K562 (cell line): ENCODE data around the gene PACSIN2. TPM values are rescaled to one million over a fixed set of nuclear protein-coding genes. Genes with fewer than 3 reads are reported as not detected.

ENCODE experiments used
- ATF6 ChIP-seq: sonication (generic); formaldehyde crosslinking; IDR thresholded peaks from 2 replicates; pipeline ENCODE4 v1.4.0; 2020; ENCODE audit warnings: mild to moderate bottlenecking, missing genetic modification reagents
- BRCA1 ChIP-seq, 2 experiments: fragments of 450-650 bp in 1 of 2; sonication (generic) in 1 of 2; formaldehyde crosslinking in 1 of 2; IDR thresholded peaks; 2 replicates each; pipeline versions ENCODE4 v1.5.0 to v1.6.1; 2017 to 2020; ENCODE audit warnings: mild to moderate bottlenecking in 1 of 2, missing genetic modification reagents in 1 of 2
- CBFA2T2 ChIP-seq: fragments of 450-650 bp; conservative IDR thresholded peaks from 2 replicates; pipeline ENCODE4 v1.6.1; 2017; ENCODE audit warnings: mild to moderate bottlenecking
- CBX8 ChIP-seq: fragments of 200-600 bp; sonication (generic); IDR thresholded peaks from 2 replicates; pipeline ENCODE4 v1.6.1; 2012; ENCODE audit warnings: borderline replicate concordance, mixed run types, low read depth, mild to moderate bottlenecking, moderate library complexity, mixed read lengths, low read length, control low read depth, inconsistent platforms; ENCODE audit not compliant: poor library complexity, severe bottlenecking; ENCODE audit errors: extremely low read depth
- CEBPB ChIP-seq: fragments of 450-650 bp; IDR thresholded peaks from 2 replicates; pipeline ENCODE4 v1.6.1; 2016; ENCODE audit warnings: missing genetic modification characterization, missing compliant biosample characterization
- CHCHD3 ChIP-seq: fragments of 250-450 bp; sonication (Bioruptor Pico); IDR thresholded peaks from 2 replicates; pipeline ENCODE4 v2.1.2; 2022; ENCODE audit warnings: mild to moderate bottlenecking
- CREB3 ChIP-seq: fragments of 450-650 bp; conservative IDR thresholded peaks from 2 replicates; pipeline ENCODE4 v1.6.1; 2016; ENCODE audit warnings: missing genetic modification characterization, low read depth, mild to moderate bottlenecking, missing compliant biosample characterization, moderate library complexity
- CREB3L1 ChIP-seq: fragments of 450-650 bp; IDR thresholded peaks from 2 replicates; pipeline ENCODE4 v1.6.1; 2014; ENCODE audit warnings: low read depth, mild to moderate bottlenecking, moderate library complexity, borderline replicate concordance
- CREM ChIP-seq: IDR thresholded peaks from 2 replicates; pipeline ENCODE4 v1.6.1; 2014; ENCODE audit warnings: antibody characterized with exemption, low read depth
- EHMT2 ChIP-seq: fragments of 450-650 bp; IDR thresholded peaks from 2 replicates; pipeline ENCODE4 v1.6.1; 2018; ENCODE audit warnings: antibody characterized with exemption
- GTF2F1 ChIP-seq: IDR thresholded peaks from 2 replicates; pipeline ENCODE4 v1.6.1; 2011; ENCODE audit warnings: low read depth, low read length, improper control_type of control experiment
- HMG20B ChIP-seq: fragments of 250-450 bp; sonication (Bioruptor Pico); IDR thresholded peaks from 2 replicates; pipeline ENCODE4 v1.5.0; 2021; ENCODE audit warnings: mild to moderate bottlenecking
- HOXB6 ChIP-seq: fragments of 250-450 bp; sonication (Bioruptor Pico); IDR thresholded peaks from 2 replicates; pipeline ENCODE4 v1.5.1; 2022; ENCODE audit warnings: mild to moderate bottlenecking, borderline replicate concordance
- JUNB ChIP-seq: fragments of 450-650 bp; formaldehyde crosslinking; conservative IDR thresholded peaks from 2 replicates; pipeline ENCODE4 v1.4.0; 2020; ENCODE audit warnings: mild to moderate bottlenecking
- MYBL2 ChIP-seq, 2 experiments: fragments of 450-650 bp in 1 of 2; sonication (generic) in 1 of 2; formaldehyde crosslinking in 1 of 2; IDR thresholded peaks; 2 replicates each; pipeline versions ENCODE4 v1.6.1 to v1.8.1; 2017 to 2022; ENCODE audit warnings: borderline replicate concordance in 1 of 2, inconsistent platforms in 1 of 2, low read depth in 1 of 2, mild to moderate bottlenecking in 1 of 2, missing genetic modification reagents in 1 of 2, moderate library complexity in 1 of 2
- SMAD3 ChIP-seq: fragments of 450-650 bp; formaldehyde crosslinking; conservative IDR thresholded peaks from 2 replicates; pipeline ENCODE4 v1.4.0; 2020; ENCODE audit warnings: mild to moderate bottlenecking
- SRSF3 ChIP-seq: fragments of 200-400 bp; formaldehyde crosslinking; IDR thresholded peaks from 2 replicates; pipeline ENCODE4 v1.6.1; 2016; ENCODE audit warnings: mild to moderate bottlenecking, low read length, moderate library complexity; ENCODE audit not compliant: insufficient read depth
- TAL1 ChIP-seq: fragments of 450-650 bp; IDR thresholded peaks from 2 replicates; pipeline ENCODE4 v1.6.1; 2016; ENCODE audit warnings: mild to moderate bottlenecking
- TBL1XR1 ChIP-seq, 2 experiments: IDR thresholded peaks; 2 replicates each; pipeline ENCODE4 v1.6.1; 2012; ENCODE audit warnings: improper control_type of control experiment in 2 of 2, low read length in 2 of 2, mild to moderate bottlenecking in 1 of 2
- ZFP91 ChIP-seq: sonication (generic); formaldehyde crosslinking; IDR thresholded peaks from 2 replicates; pipeline ENCODE4 v1.8.0; 2022; ENCODE audit warnings: mild to moderate bottlenecking, missing genetic modification reagents
- ZNF507 ChIP-seq: conservative IDR thresholded peaks from 2 replicates; pipeline ENCODE4 v1.6.1; 2017; ENCODE audit warnings: missing genetic modification characterization, missing compliant biosample characterization
- ZNF584 ChIP-seq: fragments of 200-800 bp; sonication (Bioruptor generic); IDR thresholded peaks from 2 replicates; pipeline ENCODE4 v1.6.1; 2016; ENCODE audit warnings: low read depth, mild to moderate bottlenecking, missing genetic modification characterization, missing compliant biosample characterization
- polyA plus RNA-seq, 8 experiments: library from polyadenylated mRNA; depleted of rRNA in 4 of 8; stranded (reverse) in 5 of 8; unstranded in 3 of 8; fragments of >200 nt; fragmentation: Nextera tagmentation in 2 of 8; fragmentation: Illumina TruSeq in 1 of 8; extraction: Ambion mirVana in 2 of 8; extraction: Trizol in 1 of 8; gene quantifications; 2 replicates each; pipeline versions ENCODE4 v1.2.1 to v1.2.3, GENCODE V29; 2011 to 2014; ENCODE audit warnings: inconsistent platforms in 1 of 8, missing spikeins in 1 of 8
- total RNA-seq, 7 experiments: library from RNA; depleted of rRNA in 6 of 7; stranded (reverse); fragments of >200 nt in 6 of 7; fragmentation: Illumina TruSeq in 2 of 7; extraction: Trizol in 2 of 7; gene quantifications; 2 replicates each; pipeline versions ENCODE4 v1.2.1 to v1.2.3, GENCODE V29; 2011 to 2021; ENCODE audit warnings: low replicate concordance in 1 of 7

Gene PACSIN2
- total and polyA plus RNA-seq, 9 of the 15 experiments (the other 6 are each of a cell fraction or from before 2014, with no cell fraction given), result 0.45 to 45.1 (median 23.9) TPM

- TF ChIP-seq ATF6 (CRISPR knock-in tag) (no peak), BRCA1 (IDR thresholded peaks at IDR 0.05) (no peak), BRCA1 (CRISPR knock-in tag; IDR thresholded peaks at IDR 0.05) (no peak), HOXB6 (no peak), JUNB (CRISPR knock-in tag) (no peak), TBL1XR1 (IDR thresholded peaks at IDR 0.05; ENCODE audit: low read length in 2 of 2) (no peak), MYBL2 (IDR thresholded peaks at IDR 0.05; ENCODE audit: low read depth) (no peak), MYBL2 (CRISPR knock-in tag; IDR thresholded peaks at IDR 0.05; ENCODE audit: borderline replicate concordance) (no peak), SRSF3 (no peak), CHCHD3 (CRISPR knock-in tag) (no peak), CREB3 (tag) (no peak), EHMT2 (no peak), ZFP91 (CRISPR knock-in tag) (no peak), SMAD3 (CRISPR knock-in tag) (no peak), ZNF507 (tag) (no peak), CBX8 (no peak), ZNF584 (CRISPR knock-in tag) (no peak), CREB3L1 (peak; percentile 46; the same call in 1 of the 2 replicates), CEBPB (tag) (no peak), CREM (peak; percentile 78), HMG20B (no peak), TAL1 (no peak), CBFA2T2 (no peak), GTF2F1 (peak; percentile 91)
Measured at GRCh38 chr22:43014869-43015676, at the start of gene PACSIN2 (continued).
